GM20431 (cell line): ENCODE measurements around the gene MAGI2.

Experiments used
- in situ Hi-C: fragments of 300-500 bp; cut with MseI, MboI; formaldehyde crosslinking; loops from one replicate; pipeline ENCODE4 v1.15.0; 2020; ENCODE audit warnings: low sequenced_read_pairs; ENCODE audit not compliant: unreplicated experiment

MAGI2 gene

DNA sequence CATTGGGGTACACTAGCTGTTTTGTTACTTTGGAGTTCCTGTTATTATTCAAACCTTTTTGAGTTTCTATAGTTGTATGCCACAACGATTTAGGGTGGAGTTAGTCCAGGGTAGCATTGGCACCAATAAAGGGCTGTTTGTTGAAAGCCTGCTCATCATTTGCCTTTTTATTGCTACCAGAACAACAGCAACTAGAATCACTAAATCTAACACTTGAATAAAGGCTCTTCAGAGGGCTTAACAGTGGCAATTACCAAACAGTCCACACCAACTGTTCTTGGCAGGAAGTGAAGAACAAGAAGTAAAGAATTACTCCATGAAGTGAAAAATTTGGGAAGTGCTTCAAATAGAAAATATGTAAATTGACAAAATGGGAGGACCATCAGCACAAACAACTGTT, 1033.5 kb downstream of the MAGI2 start:
- in situ Hi-C loops, result no loop called here

- in situ Hi-C loops, result no loop called here
Observed at GRCh38 chr7:78417180-78417853, 1036.2 kb downstream of the MAGI2 start.

DNA sequence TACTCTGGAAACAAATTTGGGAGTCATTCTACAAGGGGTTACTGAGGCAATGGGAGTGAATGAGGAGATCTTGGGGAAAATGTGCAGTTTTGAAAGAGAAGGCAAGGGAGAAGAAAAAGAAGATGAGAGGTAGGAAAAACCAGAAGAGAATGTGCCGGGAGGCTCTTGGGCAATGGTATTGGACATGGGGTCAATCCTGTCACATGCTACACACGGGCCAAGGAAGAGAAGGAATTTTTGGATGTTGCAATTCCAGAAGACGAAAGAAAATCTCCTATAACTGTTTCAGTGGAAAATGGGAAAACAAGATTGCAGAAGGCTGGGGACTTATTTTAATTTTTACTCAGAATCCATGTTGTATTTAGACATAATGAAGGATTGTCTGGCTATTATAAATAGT, 1039.9 kb downstream of the MAGI2 start:
- in situ Hi-C loops, result no loop called here

- in situ Hi-C loops, result no loop called here
Observed at GRCh38 chr7:78412216-78412858, 1041.1 kb downstream of the MAGI2 start.

GRCh38 chr7:78407031-78407430, 1046.4 kb downstream of the MAGI2 start:
- in situ Hi-C loops, result no loop called here

DNA sequence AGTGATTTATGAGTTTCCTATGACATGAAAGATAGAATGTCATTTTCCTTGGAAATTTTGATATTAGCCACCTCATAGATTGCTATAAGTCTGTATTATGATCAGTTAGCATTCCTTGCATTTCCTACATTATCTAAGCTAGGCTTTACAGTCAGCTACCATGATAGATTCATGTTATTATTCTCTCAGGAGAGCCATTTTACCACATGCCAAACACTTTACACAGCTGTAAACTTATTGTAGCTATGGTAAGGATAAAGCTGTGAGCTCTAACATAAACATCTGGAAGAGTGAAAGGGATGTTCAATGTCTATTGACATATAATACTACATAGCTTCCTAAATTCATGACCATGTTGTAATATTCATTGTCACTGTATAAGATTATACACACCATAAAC, 1046.9 kb downstream of the MAGI2 start:
- in situ Hi-C loops, result no loop called here

DNA sequence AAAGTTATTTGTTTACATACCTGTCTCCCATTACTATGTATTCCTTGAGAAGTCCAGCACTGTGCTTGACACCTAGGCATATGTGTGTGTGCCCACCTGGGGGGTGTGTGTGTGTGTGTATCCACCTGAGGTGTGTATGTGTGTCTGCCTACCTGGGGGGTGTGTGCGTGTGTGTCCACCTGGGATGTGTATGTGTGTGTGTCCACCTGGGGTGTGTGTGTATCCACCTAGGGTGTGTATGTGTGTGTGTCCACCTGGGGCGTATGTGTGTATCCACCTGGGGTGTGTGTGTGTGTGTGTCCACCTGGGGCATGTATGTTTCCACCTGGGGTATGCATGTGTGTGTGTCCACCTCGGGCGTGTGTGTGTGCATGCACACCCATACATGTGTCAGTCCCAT, 1051.4 kb downstream of the MAGI2 start:
- in situ Hi-C loops, result no loop called here

- in situ Hi-C loops, result no loop called here
Observed at GRCh38 chr7:78400038-78400437, 1053.4 kb downstream of the MAGI2 start.

DNA sequence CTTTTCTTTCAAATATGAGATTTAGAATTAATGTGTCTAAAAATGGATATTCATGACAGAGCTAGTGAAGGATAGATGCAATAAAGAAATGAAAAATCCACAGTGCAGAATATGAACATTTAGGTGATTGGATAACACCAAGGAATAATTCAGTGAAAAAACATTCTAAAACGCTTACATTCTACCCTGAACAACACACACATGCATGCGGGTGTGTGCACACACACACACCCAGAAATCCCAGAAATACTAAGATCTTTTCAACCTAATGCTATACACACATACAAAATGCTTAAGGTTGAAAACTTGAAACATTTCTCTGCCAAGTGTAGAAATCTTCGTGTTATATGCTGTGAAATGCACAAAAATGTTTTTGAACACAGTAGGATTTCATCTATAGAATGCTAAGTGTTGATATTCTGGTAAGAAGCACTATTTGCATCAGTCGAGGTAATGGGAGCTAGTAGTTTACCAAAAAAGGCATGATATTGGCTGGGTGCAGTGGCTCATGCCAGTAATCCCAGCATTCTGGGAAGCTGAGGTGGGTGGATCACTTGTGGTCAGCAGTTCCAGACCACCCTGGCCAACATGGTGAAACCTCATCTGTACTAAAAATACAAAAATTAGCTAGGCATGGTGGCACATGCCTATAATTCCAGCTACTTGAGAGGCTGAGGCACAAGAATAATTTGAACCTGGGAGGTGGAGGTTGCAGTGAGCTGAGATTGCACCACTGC, 1054.3 kb downstream of the MAGI2 start:
- in situ Hi-C loops, result no loop called here

GRCh38 chr7:78398576-78398975, 1054.9 kb downstream of the MAGI2 start:
- in situ Hi-C loops, result no loop called here

GRCh38 chr7:78398081-78398480, 1055.4 kb downstream of the MAGI2 start:
- in situ Hi-C loops, result no loop called here

DNA sequence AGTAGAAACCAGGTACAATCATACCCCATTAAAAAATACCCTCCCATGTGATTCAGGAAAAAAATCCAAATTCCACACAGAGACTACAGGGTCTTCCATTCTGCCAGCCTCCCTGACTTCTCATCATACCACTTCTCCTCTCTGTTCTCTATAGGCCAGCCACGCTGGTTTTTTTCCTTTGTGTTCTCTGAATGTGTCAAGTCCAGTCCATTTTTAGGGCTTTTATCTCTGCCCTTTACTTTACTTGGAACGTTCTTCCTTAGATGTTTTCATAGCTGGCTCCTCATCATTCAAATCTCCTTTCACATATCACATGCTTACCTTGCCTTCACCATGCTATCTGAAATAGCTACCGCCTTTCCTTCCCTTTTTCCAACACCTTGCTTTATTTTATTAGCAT, 1057.3 kb downstream of the MAGI2 start:
- in situ Hi-C loops, result no loop called here

GRCh38 chr7:78395298-78396036, 1058.0 kb downstream of the MAGI2 start:
- in situ Hi-C loops, result no loop called here

GRCh38 chr7:78389022-78389421, 1064.4 kb downstream of the MAGI2 start:
- in situ Hi-C loops, result no loop called here

DNA sequence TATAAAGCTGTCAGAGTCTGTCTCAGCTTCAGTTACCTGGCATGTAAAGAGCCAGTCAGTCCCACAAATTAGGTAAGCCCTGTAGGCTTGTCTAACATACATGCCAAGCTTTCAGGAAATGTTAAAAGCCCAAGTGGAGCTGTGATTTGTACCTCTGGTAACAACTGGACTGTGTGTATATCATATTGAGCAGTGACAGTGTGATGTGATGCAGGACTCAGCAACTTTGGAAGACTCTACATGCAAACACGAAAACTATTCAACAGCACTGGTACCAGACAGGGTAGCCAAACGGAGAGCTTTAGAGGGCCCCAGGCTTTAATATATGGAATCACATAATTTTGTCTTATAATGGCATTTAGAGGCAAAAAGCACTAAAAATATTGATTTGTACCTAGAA, 1066.9 kb downstream of the MAGI2 start:
- in situ Hi-C loops, result no loop called here

GRCh38 chr7:78383096-78383880, 1070.2 kb downstream of the MAGI2 start:
- in situ Hi-C loops, result no loop called here

GRCh38 chr7:78379148-78379547, 1074.3 kb downstream of the MAGI2 start:
- in situ Hi-C loops, result no loop called here

GRCh38 chr7:78377532-78377931, 1075.9 kb downstream of the MAGI2 start:
- in situ Hi-C loops, result no loop called here

DNA sequence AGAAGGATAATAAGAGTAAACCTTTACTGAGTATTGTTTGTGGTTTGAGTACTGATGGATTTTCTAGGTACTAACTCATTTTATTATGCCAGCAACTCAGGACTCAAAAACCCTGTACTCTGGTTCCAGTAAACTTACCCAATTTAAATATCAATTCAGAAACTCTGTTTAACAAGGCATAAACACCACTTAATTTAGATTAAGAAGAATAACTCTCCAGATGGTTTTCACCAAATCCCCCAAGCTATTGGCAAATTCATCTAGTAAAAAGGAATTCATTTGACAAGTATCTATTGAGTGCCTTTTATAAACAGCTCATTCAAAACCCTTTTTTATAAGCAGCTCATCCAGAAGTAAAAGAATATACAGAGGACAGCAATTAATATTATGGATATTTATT, 1082.5 kb downstream of the MAGI2 start:
- in situ Hi-C loops, result no loop called here

GRCh38 chr7:78368771-78369170, 1084.7 kb downstream of the MAGI2 start:
- in situ Hi-C loops, result no loop called here
